PC-3 (cell line): Measurements from ENCODE around the gene UNCX.

Experiments used
- EZH2 ChIP-seq: fragments of 300-600 bp; sonication (generic); IDR thresholded peaks from one replicate; pipeline ENCODE4 v1.6.1; 2017; ENCODE audit warnings: antibody characterized with exemption, mild to moderate bottlenecking, low read length; ENCODE audit not compliant: unreplicated experiment
- EZH2phosphoT487 ChIP-seq: fragments of 300-600 bp; sonication (generic); IDR thresholded peaks from 2 replicates; pipeline ENCODE4 v1.6.1; 2018; ENCODE audit warnings: mild to moderate bottlenecking, antibody characterized with exemption, low read length, borderline replicate concordance

DNA sequence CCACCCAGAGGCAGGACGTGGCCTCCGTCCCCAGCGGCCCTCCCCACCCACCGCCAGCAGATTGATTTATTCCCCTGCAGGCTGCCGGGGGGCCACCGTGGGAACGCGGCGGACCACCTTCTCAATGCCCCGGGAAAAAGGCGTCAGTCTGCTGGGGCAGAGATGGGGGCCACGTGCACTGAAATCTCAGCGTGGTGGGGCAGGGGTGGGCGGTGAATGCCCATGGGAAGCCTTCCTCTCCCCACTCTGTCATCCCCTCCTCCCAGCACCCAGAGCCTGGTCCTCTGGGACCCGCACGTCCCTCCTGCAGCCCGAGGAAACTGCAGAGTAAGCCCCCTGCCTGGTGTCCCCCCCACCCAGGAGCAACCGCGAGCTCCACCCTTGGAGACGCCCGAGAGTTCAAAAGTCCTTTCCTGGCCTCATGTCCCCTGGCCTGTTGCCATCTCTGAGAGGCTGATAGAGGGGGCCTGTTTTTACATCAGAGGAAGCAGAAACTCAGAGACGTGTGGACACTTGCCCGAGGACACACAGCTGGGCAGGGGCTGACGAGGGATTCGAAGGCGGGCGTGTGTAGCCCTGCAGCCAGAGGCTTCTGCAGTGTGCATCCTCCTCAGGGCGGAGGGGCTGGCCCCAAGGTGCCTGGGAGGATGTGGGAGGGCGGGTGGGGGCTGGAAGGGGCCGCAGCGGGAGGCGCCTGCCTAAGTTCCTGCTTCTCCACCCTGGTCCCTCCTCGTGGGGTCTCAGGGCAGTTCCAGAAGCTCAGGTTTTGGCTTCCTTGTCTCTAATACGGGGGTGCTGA is 21.8 kb downstream of the UNCX start:
- TF ChIP-seq EZH2 (no peak), EZH2phosphoT487 (no peak)
